ENCODE data around the gene ROBO3.

ROBO3 gene

GRCh38 chr11:124897674-124898262 is 32.5 kb downstream of the ROBO3 start, which contains the start of gene ROBO4:
TSS of gene ROBO4 (minus strand) at chr11:124897865. CDS start at chr11:124897795, 70 bp downstream.
- no peak for DNase-seq (ENCODE audit: extremely low read depth, low read depth)
- TF ChIP-seq CTCF (IDR thresholded peaks at IDR 0.05; ENCODE audit: low read depth, low read length) = no peak

GRCh38 chr11:124898263-124898680 is 33.0 kb downstream of the ROBO3 start:
- DNase-seq (ENCODE audit: extremely low read depth, low read depth) = peak; percentile 74
- peak; percentile 14 for TF ChIP-seq CTCF (IDR thresholded peaks at IDR 0.05; ENCODE audit: low read depth, low read length)

- DNase-seq (ENCODE audit: extremely low read depth, low read depth) = peak; percentile 22
- TF ChIP-seq CTCF (IDR thresholded peaks at IDR 0.05; ENCODE audit: low read depth, low read length) = no peak
Observed at GRCh38 chr11:124898711-124899110, 33.5 kb downstream of the ROBO3 start.

GRCh38 chr11:124899383-124900145 is 34.3 kb downstream of the ROBO3 start:
- DNase-seq (ENCODE audit: extremely low read depth, low read depth) = no peak
- no peak for TF ChIP-seq CTCF (IDR thresholded peaks at IDR 0.05; ENCODE audit: low read depth, low read length)

- no peak for TF ChIP-seq CTCF (IDR thresholded peaks at IDR 0.05; ENCODE audit: low read depth, low read length)
- peak; percentile 52 for DNase-seq (ENCODE audit: extremely low read depth, low read depth)
Observed at GRCh38 chr11:124900464-124900863, 35.2 kb downstream of the ROBO3 start.

- no peak for DNase-seq (ENCODE audit: extremely low read depth, low read depth)
- no peak for TF ChIP-seq CTCF (IDR thresholded peaks at IDR 0.05; ENCODE audit: low read depth, low read length)
Observed at GRCh38 chr11:124902616-124903015, 37.4 kb downstream of the ROBO3 start.

Measured in AG09319 (cell line).